Activated naive CD8-positive, alpha-beta T cell treated with anti-CD3 and anti-CD28 coated beads for 36 hours (primary cell): ENCODE measurements around the gene DYSF. TPM values are rescaled to one million over a fixed set of nuclear protein-coding genes. Genes with fewer than 3 reads are reported as not detected.

Experiments
- DNase-seq: peaks from one replicate; pipeline ENCODE4 v3.0.0; 2021
- H3K27ac Mint-ChIP-seq: one replicate; pipeline ENCODE4 v1.8.0; 2022; ENCODE audit warnings: mild to moderate bottlenecking, moderate library complexity, mixed read lengths
- H3K27me3 Mint-ChIP-seq: one replicate; pipeline ENCODE4 v1.8.0; 2022; ENCODE audit warnings: mild to moderate bottlenecking, mixed read lengths
- H3K36me3 Mint-ChIP-seq: one replicate; pipeline ENCODE4 v1.8.0; 2021; ENCODE audit warnings: mild to moderate bottlenecking, mixed read lengths
- H3K4me1 Mint-ChIP-seq: one replicate; pipeline ENCODE4 v1.8.0; 2021; ENCODE audit warnings: mixed read lengths
- H3K4me3 Mint-ChIP-seq: one replicate; pipeline ENCODE4 v1.8.0; 2022; ENCODE audit warnings: mild to moderate bottlenecking, moderate library complexity, mixed read lengths
- H3K9me3 Mint-ChIP-seq: one replicate; pipeline ENCODE4 v1.8.0; 2022; ENCODE audit warnings: mixed read lengths
- total RNA-seq, 2 experiments: library from RNA; stranded (reverse); gene quantifications; one replicate each; pipeline ENCODE4 v1.2.3, GENCODE V29; 2021

Gene DYSF
- total RNA-seq, 2 experiments from 2014 or later: 4.3 to 5.5 TPM

- no peak overlapping the region for H3K27ac Mint-ChIP-seq
- no peak overlapping the region for H3K4me3 Mint-ChIP-seq
- H3K9me3 Mint-ChIP-seq: no peaks in the 10 kb centered on the region
These were observed 243.0 kb downstream of the DYSF start for GRCh38 chr2:71696381-71696780.

GRCh38 chr2:71697106-71698004 lies 244.0 kb downstream of the DYSF start:
- Mint-ChIP-seq H3K9me3 (no peaks in the 10 kb centered on the region), H3K27me3 (peaks cover 11% of the 10 kb centered on the region), H3K4me1 (no peaks in the 10 kb centered on the region), H3K36me3 (no peaks in the 10 kb centered on the region), H3K4me3 (no peak overlapping the region), H3K27ac (no peak overlapping the region)
- DNase-seq: no peak

More at GRCh38 chr2:71696381-71696780, 243.0 kb downstream of the DYSF start:
- no peaks in the 10 kb centered on the region for H3K4me1 Mint-ChIP-seq
- DNase-seq: no peak
- H3K27me3 Mint-ChIP-seq: peaks cover 21% of the 10 kb centered on the region
- no peaks in the 10 kb centered on the region for H3K36me3 Mint-ChIP-seq

- Mint-ChIP-seq H3K9me3 (no peaks in the 10 kb centered on the region), H3K27me3 (peaks cover 3% of the 10 kb centered on the region), H3K4me1 (no peaks in the 10 kb centered on the region), H3K4me3 (no peak overlapping the region), H3K27ac (no peak overlapping the region), H3K36me3 (no peaks in the 10 kb centered on the region)
- no peak for DNase-seq
These were observed 246.1 kb downstream of the DYSF start for GRCh38 chr2:71699428-71699827.

- peaks cover under 1% of the 10 kb centered on the region for H3K27me3 Mint-ChIP-seq
- no peaks in the 10 kb centered on the region for H3K36me3 Mint-ChIP-seq
- no peak overlapping the region for H3K4me3 Mint-ChIP-seq
- H3K9me3 Mint-ChIP-seq: no peaks in the 10 kb centered on the region
- no peaks in the 10 kb centered on the region for H3K4me1 Mint-ChIP-seq
- no peak for DNase-seq
- no peak overlapping the region for H3K27ac Mint-ChIP-seq
These were observed 246.8 kb downstream of the DYSF start for GRCh38 chr2:71700041-71700657.

GRCh38 chr2:71700658-71701397 lies 247.5 kb downstream of the DYSF start:
- Mint-ChIP-seq H3K9me3 (no peaks in the 10 kb centered on the region), H3K27ac (no peak overlapping the region), H3K27me3 (peaks cover 4% of the 10 kb centered on the region)

GRCh38 chr2:71702071-71702970 lies 249.0 kb downstream of the DYSF start:
- no peaks in the 10 kb centered on the region for H3K4me1 Mint-ChIP-seq
- peaks cover 4% of the 10 kb centered on the region for H3K27me3 Mint-ChIP-seq
- no peak overlapping the region for H3K27ac Mint-ChIP-seq
- no peaks in the 10 kb centered on the region for H3K36me3 Mint-ChIP-seq
- H3K9me3 Mint-ChIP-seq: no peaks in the 10 kb centered on the region
- H3K4me3 Mint-ChIP-seq: no peak overlapping the region
- no peak for DNase-seq

More at GRCh38 chr2:71700658-71701397, 247.5 kb downstream of the DYSF start:
- no peaks in the 10 kb centered on the region for H3K36me3 Mint-ChIP-seq
- H3K4me3 Mint-ChIP-seq: no peak overlapping the region
- no peak for DNase-seq
- no peaks in the 10 kb centered on the region for H3K4me1 Mint-ChIP-seq

GRCh38 chr2:71702971-71703898 lies 249.9 kb downstream of the DYSF start:
- H3K4me1 Mint-ChIP-seq: no peaks in the 10 kb centered on the region
- H3K4me3 Mint-ChIP-seq: no peak overlapping the region
- H3K9me3 Mint-ChIP-seq: no peaks in the 10 kb centered on the region
- no peaks in the 10 kb centered on the region for H3K36me3 Mint-ChIP-seq
- peaks cover 4% of the 10 kb centered on the region for H3K27me3 Mint-ChIP-seq
- H3K27ac Mint-ChIP-seq: no peak overlapping the region
- no peak for DNase-seq

- Mint-ChIP-seq H3K4me3 (no peak overlapping the region), H3K9me3 (no peaks in the 10 kb centered on the region), H3K27me3 (peaks cover 4% of the 10 kb centered on the region), H3K4me1 (no peaks in the 10 kb centered on the region), H3K36me3 (no peaks in the 10 kb centered on the region), H3K27ac (no peak overlapping the region)
- no peak for DNase-seq
These were observed 250.8 kb downstream of the DYSF start for GRCh38 chr2:71704131-71704561.

GRCh38 chr2:71704688-71705087 lies 251.3 kb downstream of the DYSF start:
- Mint-ChIP-seq H3K4me1 (no peaks in the 10 kb centered on the region), H3K4me3 (no peak overlapping the region), H3K36me3 (no peaks in the 10 kb centered on the region), H3K27me3 (peaks cover 4% of the 10 kb centered on the region), H3K27ac (no peak overlapping the region), H3K9me3 (no peaks in the 10 kb centered on the region)
- no peak for DNase-seq

GRCh38 chr2:71705171-71705960 lies 252.0 kb downstream of the DYSF start:
- DNase-seq: no peak
- H3K27me3 Mint-ChIP-seq: peaks cover 4% of the 10 kb centered on the region
- no peaks in the 10 kb centered on the region for H3K4me1 Mint-ChIP-seq
- no peaks in the 10 kb centered on the region for H3K9me3 Mint-ChIP-seq
- no peak overlapping the region for H3K4me3 Mint-ChIP-seq
- H3K36me3 Mint-ChIP-seq: no peaks in the 10 kb centered on the region
- no peak overlapping the region for H3K27ac Mint-ChIP-seq

- H3K4me1 Mint-ChIP-seq: no peaks in the 10 kb centered on the region
- H3K36me3 Mint-ChIP-seq: no peaks in the 10 kb centered on the region
- H3K27me3 Mint-ChIP-seq: peaks cover 4% of the 10 kb centered on the region
- no peak overlapping the region for H3K27ac Mint-ChIP-seq
- DNase-seq: no peak
- no peak overlapping the region for H3K4me3 Mint-ChIP-seq
- H3K9me3 Mint-ChIP-seq: no peaks in the 10 kb centered on the region
These were observed 252.8 kb downstream of the DYSF start for GRCh38 chr2:71706121-71706520.

- H3K36me3 Mint-ChIP-seq: no peaks in the 10 kb centered on the region
These were observed 253.5 kb downstream of the DYSF start for GRCh38 chr2:71706836-71707235.

More at GRCh38 chr2:71706836-71707235, 253.5 kb downstream of the DYSF start:
- no peaks in the 10 kb centered on the region for H3K9me3 Mint-ChIP-seq
- no peak for DNase-seq
- peaks cover 4% of the 10 kb centered on the region for H3K27me3 Mint-ChIP-seq
- no peak overlapping the region for H3K4me3 Mint-ChIP-seq
- H3K27ac Mint-ChIP-seq: no peak overlapping the region
- H3K4me1 Mint-ChIP-seq: no peaks in the 10 kb centered on the region
